Measurements from ENCODE around the gene SLC5A4. TPM values are rescaled to one million over a fixed set of nuclear protein-coding genes. Genes with fewer than 3 reads are reported as not detected.

SLC5A4 gene
- total and polyA plus RNA-seq, 12 donors, result 0.06 to 0.89 (median 0.20) TPM; not detected in 2

DNA sequence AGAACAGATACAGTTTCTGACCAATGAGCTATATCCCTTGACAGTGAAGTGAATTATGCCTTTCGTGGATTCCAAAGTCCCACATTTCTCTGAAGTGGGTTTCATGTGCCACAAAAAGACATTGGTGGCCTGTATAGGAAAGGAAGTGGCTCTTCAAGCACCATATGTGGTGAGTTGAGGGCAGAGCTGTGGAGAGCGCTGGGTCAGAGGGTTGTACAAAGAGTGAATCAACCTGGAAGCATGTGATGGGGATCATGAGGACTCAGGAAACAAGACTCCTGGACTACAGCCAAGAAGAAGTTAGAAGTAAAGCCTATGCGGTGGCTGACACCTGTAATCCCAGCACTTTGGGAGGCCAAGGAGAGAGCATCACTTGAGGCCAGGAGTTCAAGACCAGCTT is 579 bp upstream of the SLC5A4 start:
- Histone ChIP-seq H3K36me3 (no peaks in the 10 kb centered on the region), H3K9me3 (no peaks in the 10 kb centered on the region), H3K27ac (no peak overlapping the region), H3K4me3 (no peak overlapping the region), H3K4me1 (no peaks in the 10 kb centered on the region), H3K27me3 (peaks cover 0 to 11% (median 0%) of the 10 kb centered on the region in 7 donors)
- ATAC-seq (no peak), DNase-seq (no peak)
- TF ChIP-seq, protein P1, sequence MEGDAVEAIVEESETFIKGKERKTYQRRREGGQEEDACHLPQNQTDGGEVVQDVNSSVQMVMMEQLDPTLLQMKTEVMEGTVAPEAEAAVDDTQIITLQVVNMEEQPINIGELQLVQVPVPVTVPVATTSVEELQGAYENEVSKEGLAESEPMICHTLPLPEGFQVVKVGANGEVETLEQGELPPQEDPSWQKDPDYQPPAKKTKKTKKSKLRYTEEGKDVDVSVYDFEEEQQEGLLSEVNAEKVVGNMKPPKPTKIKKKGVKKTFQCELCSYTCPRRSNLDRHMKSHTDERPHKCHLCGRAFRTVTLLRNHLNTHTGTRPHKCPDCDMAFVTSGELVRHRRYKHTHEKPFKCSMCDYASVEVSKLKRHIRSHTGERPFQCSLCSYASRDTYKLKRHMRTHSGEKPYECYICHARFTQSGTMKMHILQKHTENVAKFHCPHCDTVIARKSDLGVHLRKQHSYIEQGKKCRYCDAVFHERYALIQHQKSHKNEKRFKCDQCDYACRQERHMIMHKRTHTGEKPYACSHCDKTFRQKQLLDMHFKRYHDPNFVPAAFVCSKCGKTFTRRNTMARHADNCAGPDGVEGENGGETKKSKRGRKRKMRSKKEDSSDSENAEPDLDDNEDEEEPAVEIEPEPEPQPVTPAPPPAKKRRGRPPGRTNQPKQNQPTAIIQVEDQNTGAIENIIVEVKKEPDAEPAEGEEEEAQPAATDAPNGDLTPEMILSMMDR (IDR thresholded peaks at IDR 0.05), result no peak
- intact Hi-C loops (cut with DNase I), result no loop called here
- 79 to 88% methylated on average over 3 of the region's 3 CpGs for WGBS, 2 donors

DNA sequence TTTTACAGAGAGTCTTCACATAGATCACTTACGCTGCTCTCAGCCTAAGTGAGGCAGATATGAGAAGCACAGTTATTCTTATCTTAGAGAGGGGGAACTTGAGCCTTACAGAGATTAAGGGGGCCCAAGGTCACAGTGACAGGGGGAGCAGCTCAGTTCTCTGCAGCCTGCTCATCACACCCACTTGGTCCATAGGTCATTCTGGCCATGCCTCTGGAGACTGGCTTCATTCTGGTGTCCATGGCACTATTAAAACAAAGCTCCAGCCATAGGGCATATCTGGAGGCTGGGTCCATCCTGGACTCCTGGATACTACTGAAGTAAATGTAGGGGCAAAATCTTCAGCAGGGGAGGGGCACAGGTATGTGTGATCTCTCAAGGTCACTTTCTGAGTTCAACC is 5.9 kb downstream of the SLC5A4 start:
- ATAC-seq (no peak), DNase-seq (no peak)
- Histone ChIP-seq H3K4me3 (no peak overlapping the region), H3K27me3 (no peaks in the 10 kb centered on the region), H3K36me3 (no peaks in the 10 kb centered on the region), H3K4me1 (peaks cover 0 to 16% (median 0%) of the 10 kb centered on the region in 9 donors), H3K27ac (no peak overlapping the region), H3K9me3 (no peaks in the 10 kb centered on the region)
- intact Hi-C loops (cut with DNase I), result no loop called here
- WGBS, 2 donors, result 46 to 63% methylated on average over 1 of the region's 1 CpG
- TF ChIP-seq, protein P1 (IDR thresholded peaks at IDR 0.05), result no peak

DNA sequence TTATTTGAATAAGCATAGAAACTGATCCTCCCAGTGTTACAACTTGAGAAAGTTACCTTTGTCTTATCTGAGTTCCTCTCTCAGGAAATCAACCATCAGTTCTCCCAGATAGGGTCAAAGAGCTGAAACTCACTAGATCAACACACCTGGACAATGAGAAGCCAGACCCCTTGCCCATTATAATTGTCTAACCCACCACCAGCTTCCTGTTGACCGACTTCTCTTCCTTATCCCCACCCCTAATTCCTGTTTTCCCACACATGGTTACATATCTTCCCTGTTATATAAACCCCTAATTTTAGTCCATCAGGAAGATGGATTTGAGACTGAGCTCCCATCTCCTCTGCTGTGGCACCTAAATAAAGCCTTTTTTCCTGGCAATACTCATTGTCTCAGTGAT is 6.9 kb downstream of the SLC5A4 start:
- H3K4me3 ChIP-seq, result no peak overlapping the region
- no peak overlapping the region for H3K27ac ChIP-seq
- 43 to 57% methylated on average over 1 of the region's 1 CpG for WGBS, 2 donors
- no peaks in the 10 kb centered on the region for H3K27me3 ChIP-seq
- no peak for ATAC-seq
- H3K9me3 ChIP-seq, result no peaks in the 10 kb centered on the region
- H3K4me1 ChIP-seq, result peaks cover 0 to 16% (median 0%) of the 10 kb centered on the region in 9 donors
- intact Hi-C loops (cut with DNase I), result no loop called here
- TF ChIP-seq, protein P1 (IDR thresholded peaks at IDR 0.05), result no peak
- no peaks in the 10 kb centered on the region for H3K36me3 ChIP-seq
- no peak for DNase-seq

DNA sequence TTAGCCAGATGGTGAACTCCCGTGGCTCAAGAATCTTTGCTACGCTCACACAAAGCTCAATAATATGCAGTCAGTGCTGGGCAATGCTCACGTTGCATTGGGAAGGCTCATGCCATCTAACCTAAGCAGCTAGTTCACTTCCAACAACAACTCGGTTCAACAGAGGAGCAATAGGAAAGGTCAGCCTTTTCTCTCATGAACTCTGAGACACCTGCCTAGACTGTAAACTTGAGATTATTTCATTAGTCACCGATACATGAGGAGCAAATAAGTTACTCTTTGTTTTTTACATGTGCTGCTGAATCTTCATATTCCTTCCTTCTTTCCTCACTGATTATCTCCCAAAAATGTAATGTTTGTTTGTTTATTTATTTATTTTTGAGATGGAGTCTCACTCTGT is 9.0 kb downstream of the SLC5A4 start:
- TF ChIP-seq, protein P1 (IDR thresholded peaks at IDR 0.05), result no peak
- WGBS, 2 donors, result 86 to 89% methylated on average over 5 of the region's 5 CpGs
- no peak for ATAC-seq
- H3K9me3 ChIP-seq, result no peaks in the 10 kb centered on the region
- no peaks in the 10 kb centered on the region for H3K27me3 ChIP-seq
- DNase-seq, result no peak
- peaks cover 0 to 16% (median 0%) of the 10 kb centered on the region in 9 donors for H3K4me1 ChIP-seq
- H3K4me3 ChIP-seq, result no peak overlapping the region
- no peak overlapping the region for H3K27ac ChIP-seq
- no peaks in the 10 kb centered on the region for H3K36me3 ChIP-seq
- intact Hi-C loops (cut with DNase I), result no loop called here
